Limb (tissue), 2 donors: Measurements from ENCODE around the gene MAP2K7.
"Not testable (repeated sequence)": the region's sequence is repeated elsewhere in the genome, so short reads cannot be mapped to it uniquely, and the experiment has no call there.

ENCODE experiments used
- DNase-seq, 2 donors: peaks; one replicate each; pipeline ENCODE4 v3.0.0-alpha.2; 2016; ENCODE audit errors: extremely low spot score in 2 of 2

Gene MAP2K7

GRCh38 chr19:7907122-7907521 lies 3.4 kb downstream of the MAP2K7 start:
- DNase-seq, result no peak

GRCh38 chr19:7907544-7907943 lies 3.9 kb downstream of the MAP2K7 start:
- no peak for DNase-seq

GRCh38 chr19:7908078-7908699 lies 4.5 kb downstream of the MAP2K7 start:
- no peak for DNase-seq

- DNase-seq, result no peak
Measured at GRCh38 chr19:7908742-7909461, 5.2 kb downstream of the MAP2K7 start.

GRCh38 chr19:7909471-7910067 lies 5.9 kb downstream of the MAP2K7 start:
- no peak for DNase-seq

GRCh38 chr19:7910321-7911161 lies 6.9 kb downstream of the MAP2K7 start:
- DNase-seq, result no peak

GRCh38 chr19:7911508-7912143 lies 7.9 kb downstream of the MAP2K7 start:
- no peak for DNase-seq

GRCh38 chr19:7912144-7912696 lies 8.5 kb downstream of the MAP2K7 start:
- DNase-seq, result no peak

- DNase-seq, result no peak
Measured at GRCh38 chr19:7912697-7913564, 9.3 kb downstream of the MAP2K7 start.

- DNase-seq, result no peak
Measured at GRCh38 chr19:7913652-7914051, 10.0 kb downstream of the MAP2K7 start.

- no peak for DNase-seq
Measured at GRCh38 chr19:7914099-7914498, 10.4 kb downstream of the MAP2K7 start.

- DNase-seq, result no peak
Measured at GRCh38 chr19:7914598-7915045, 10.9 kb downstream of the MAP2K7 start, which contains the start of gene TGFBR3L. TGFBR3L (plus strand) TSS chr19:7914830.

GRCh38 chr19:7915250-7916102 lies 11.8 kb downstream of the MAP2K7 start:
- DNase-seq, result no peak

- no peak for DNase-seq
Measured at GRCh38 chr19:7916103-7916954, 12.7 kb downstream of the MAP2K7 start.

GRCh38 chr19:7916955-7917266 lies 13.2 kb downstream of the MAP2K7 start:
- peak in 1 of 2 donors; percentile 56 for DNase-seq

GRCh38 chr19:7917267-7918061 lies 13.8 kb downstream of the MAP2K7 start:
- DNase-seq, result peak in 1 of 2 donors; percentile 70

GRCh38 chr19:7918062-7918614 lies 14.5 kb downstream of the MAP2K7 start:
- DNase-seq, result not testable (repeated sequence)
